Astrocyte (in vitro differentiated cells and primary cell): ENCODE data around the gene OR13A1. TPM values are rescaled to one million over a fixed set of nuclear protein-coding genes. Genes with fewer than 3 reads are reported as not detected.
"Not testable (repeated sequence)": the region's sequence is repeated elsewhere in the genome, so short reads cannot be mapped to it uniquely, and the experiment has no call there.

Experiments
- DNase-seq: peaks from one replicate; pipeline ENCODE4 v3.0.0-alpha.2; 2010; ENCODE audit warnings: low read depth
- FAIRE-seq: peaks from 2 replicates; lab custom pipeline; 2011; peaks lifted over from hg19 to GRCh38; lab: Jason Lieb, UNC
- H2AFZ ChIP-seq: 2 replicates; pipeline ENCODE4 v1.6.0; 2012; ENCODE audit warnings: low read depth, low read length, inconsistent platforms
- H3K27ac ChIP-seq: 2 replicates; pipeline ENCODE4 v1.5.1; 2011; ENCODE audit warnings: low read depth, low read length, inconsistent platforms
- H3K27me3 ChIP-seq: 2 replicates; pipeline ENCODE4 v1.6.0; 2011; ENCODE audit warnings: low read length, inconsistent platforms; ENCODE audit not compliant: insufficient read depth
- H3K36me3 ChIP-seq: 2 replicates; pipeline ENCODE4 v1.5.1; 2011; ENCODE audit warnings: low read length, inconsistent platforms; ENCODE audit not compliant: insufficient read depth
- H3K4me1 ChIP-seq: 2 replicates; pipeline ENCODE4 v1.5.1; 2011; ENCODE audit warnings: low read length, inconsistent platforms; ENCODE audit not compliant: insufficient read depth
- H3K4me2 ChIP-seq: 2 replicates; pipeline ENCODE4 v1.6.0; 2012; ENCODE audit warnings: low read length, inconsistent platforms
- H3K4me3 ChIP-seq: 2 replicates; pipeline ENCODE4 v1.5.1; 2011; ENCODE audit warnings: low read depth, mild to moderate bottlenecking, low read length, inconsistent platforms; ENCODE audit not compliant: insufficient read depth
- H3K79me2 ChIP-seq: 2 replicates; pipeline ENCODE4 v1.6.0; 2012; ENCODE audit warnings: mild to moderate bottlenecking, low read length, inconsistent platforms; ENCODE audit not compliant: insufficient read depth
- H3K9ac ChIP-seq: 2 replicates; pipeline ENCODE4 v1.6.0; 2012; ENCODE audit warnings: mild to moderate bottlenecking, low read length, inconsistent platforms
- H3K9me3 ChIP-seq: 2 replicates; pipeline ENCODE4 v1.5.1; 2012; ENCODE audit warnings: low read depth, mild to moderate bottlenecking, low read length, inconsistent platforms; ENCODE audit not compliant: insufficient read depth
- H4K20me1 ChIP-seq: 2 replicates; pipeline ENCODE4 v1.6.0; 2012; ENCODE audit warnings: low read length, inconsistent platforms; ENCODE audit not compliant: insufficient read depth
- H3K27ac Mint-ChIP-seq: one replicate; pipeline ENCODE4 v1.8.0; 2021; ENCODE audit warnings: mild to moderate bottlenecking, mixed read lengths; ENCODE audit not compliant: unreplicated experiment
- H3K27me3 Mint-ChIP-seq: one replicate; pipeline ENCODE4 v1.8.0; 2021; ENCODE audit warnings: low read depth, mixed read lengths; ENCODE audit not compliant: unreplicated experiment
- H3K36me3 Mint-ChIP-seq: one replicate; pipeline ENCODE4 v1.8.0; 2021; ENCODE audit warnings: low read depth, mixed read lengths; ENCODE audit not compliant: unreplicated experiment
- H3K4me1 Mint-ChIP-seq: one replicate; pipeline ENCODE4 v1.8.0; 2021; ENCODE audit warnings: low read depth, mixed read lengths; ENCODE audit not compliant: unreplicated experiment
- H3K4me3 Mint-ChIP-seq: one replicate; pipeline ENCODE4 v1.8.0; 2021; ENCODE audit warnings: mild to moderate bottlenecking, moderate library complexity, mixed read lengths; ENCODE audit not compliant: unreplicated experiment
- H3K9me3 Mint-ChIP-seq: one replicate; pipeline ENCODE4 v1.8.0; 2021; ENCODE audit warnings: mild to moderate bottlenecking, mixed read lengths; ENCODE audit not compliant: unreplicated experiment
- EZH2 ChIP-seq: IDR thresholded peaks from 2 replicates; pipeline ENCODE4 v1.6.1; 2012; ENCODE audit warnings: mild to moderate bottlenecking, low read length, inconsistent platforms; ENCODE audit not compliant: insufficient read depth
- total RNA-seq: library from RNA; stranded (reverse); gene quantifications from 2 replicates; pipeline ENCODE4 v1.2.1, GENCODE V29; 2021
- TF ChIP-seq, protein P1 (sequence below): IDR thresholded peaks from 2 replicates; pipeline ENCODE4 v1.5.1; 2011; ENCODE audit warnings: low read depth, mild to moderate bottlenecking, inconsistent platforms, low read length, moderate library complexity; ENCODE audit not compliant: insufficient read depth

OR13A1 gene
- total RNA-seq, 1 donor from 2014 or later = not detected

DNA sequence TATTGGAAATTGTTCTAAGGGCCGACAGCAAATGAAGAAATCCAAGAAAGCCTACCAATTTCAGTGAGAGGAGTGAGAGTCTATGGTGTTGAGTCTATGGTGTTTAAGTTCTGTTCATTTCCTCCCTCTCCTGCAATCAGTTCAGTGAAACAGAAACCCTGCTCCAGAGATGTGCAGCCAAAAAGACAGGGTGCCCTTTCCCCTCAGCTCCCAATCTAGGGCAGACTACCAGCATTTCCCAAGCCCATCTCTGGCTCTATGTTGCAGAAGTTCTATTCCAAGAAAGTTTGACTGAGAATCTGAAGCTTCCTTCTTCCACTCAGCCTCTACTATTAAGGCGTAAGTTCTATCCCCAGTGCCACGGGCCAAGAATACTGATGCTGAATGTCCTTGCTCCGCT lies 40.1 kb upstream of the OR13A1 start:
- H3K79me2 ChIP-seq = no peaks in the 10 kb centered on the region
- no peaks in the 10 kb centered on the region for H3K9me3 ChIP-seq
- H3K4me2 ChIP-seq = no peak overlapping the region
- FAIRE-seq (no peak), DNase-seq (no peak)
- Mint-ChIP-seq H3K27me3 (peaks cover 9% of the 10 kb centered on the region), H3K9me3 (peaks cover 1% of the 10 kb centered on the region), H3K4me1 (peaks cover 8% of the 10 kb centered on the region), H3K27ac (no peak overlapping the region), H3K36me3 (no peaks in the 10 kb centered on the region), H3K4me3 (no peak overlapping the region)
- H3K36me3 ChIP-seq = no peaks in the 10 kb centered on the region
- H3K27ac ChIP-seq = no peak overlapping the region
- H4K20me1 ChIP-seq = no peaks in the 10 kb centered on the region
- no peak overlapping the region for H3K9ac ChIP-seq
- no peak for TF ChIP-seq EZH2
- TF ChIP-seq, protein P1, sequence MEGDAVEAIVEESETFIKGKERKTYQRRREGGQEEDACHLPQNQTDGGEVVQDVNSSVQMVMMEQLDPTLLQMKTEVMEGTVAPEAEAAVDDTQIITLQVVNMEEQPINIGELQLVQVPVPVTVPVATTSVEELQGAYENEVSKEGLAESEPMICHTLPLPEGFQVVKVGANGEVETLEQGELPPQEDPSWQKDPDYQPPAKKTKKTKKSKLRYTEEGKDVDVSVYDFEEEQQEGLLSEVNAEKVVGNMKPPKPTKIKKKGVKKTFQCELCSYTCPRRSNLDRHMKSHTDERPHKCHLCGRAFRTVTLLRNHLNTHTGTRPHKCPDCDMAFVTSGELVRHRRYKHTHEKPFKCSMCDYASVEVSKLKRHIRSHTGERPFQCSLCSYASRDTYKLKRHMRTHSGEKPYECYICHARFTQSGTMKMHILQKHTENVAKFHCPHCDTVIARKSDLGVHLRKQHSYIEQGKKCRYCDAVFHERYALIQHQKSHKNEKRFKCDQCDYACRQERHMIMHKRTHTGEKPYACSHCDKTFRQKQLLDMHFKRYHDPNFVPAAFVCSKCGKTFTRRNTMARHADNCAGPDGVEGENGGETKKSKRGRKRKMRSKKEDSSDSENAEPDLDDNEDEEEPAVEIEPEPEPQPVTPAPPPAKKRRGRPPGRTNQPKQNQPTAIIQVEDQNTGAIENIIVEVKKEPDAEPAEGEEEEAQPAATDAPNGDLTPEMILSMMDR = no peak
- H3K4me1 ChIP-seq = no peaks in the 10 kb centered on the region
- no peak overlapping the region for H3K4me3 ChIP-seq
- no peaks in the 10 kb centered on the region for H3K27me3 ChIP-seq
- no peak overlapping the region for H2AFZ ChIP-seq

DNA sequence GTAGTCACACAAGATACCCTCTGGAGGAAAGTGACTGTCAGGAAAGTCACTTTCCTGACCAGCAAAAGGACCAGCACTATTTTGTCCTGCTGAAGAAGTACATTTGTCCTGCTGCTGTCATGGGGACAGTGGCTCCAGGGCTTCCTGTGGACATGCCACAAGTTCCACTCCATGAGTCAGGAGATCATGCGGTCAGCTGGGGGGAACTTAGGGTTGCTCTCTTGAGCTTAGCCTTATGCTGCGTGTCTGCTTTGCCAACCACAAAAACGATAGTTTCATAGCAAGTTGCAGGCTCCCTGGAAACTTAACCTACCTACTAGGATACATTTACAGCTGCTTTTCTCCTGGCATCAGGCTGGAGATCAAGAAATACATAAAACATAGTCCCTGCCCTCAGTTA lies 38.9 kb upstream of the OR13A1 start:
- Mint-ChIP-seq H3K4me1 (peaks cover 8% of the 10 kb centered on the region), H3K27me3 (peaks cover 12% of the 10 kb centered on the region), H3K36me3 (no peaks in the 10 kb centered on the region), H3K4me3 (no peak overlapping the region), H3K27ac (no peak overlapping the region), H3K9me3 (peaks cover 4% of the 10 kb centered on the region)
- Histone ChIP-seq H3K4me3 (no peak overlapping the region), H3K9me3 (no peaks in the 10 kb centered on the region), H3K27me3 (no peaks in the 10 kb centered on the region), H3K79me2 (no peaks in the 10 kb centered on the region), H3K27ac (no peak overlapping the region), H2AFZ (no peak overlapping the region), H4K20me1 (no peaks in the 10 kb centered on the region), H3K4me2 (no peak overlapping the region), H3K4me1 (no peaks in the 10 kb centered on the region), H3K36me3 (no peaks in the 10 kb centered on the region), H3K9ac (no peak overlapping the region)
- DNase-seq (no peak), FAIRE-seq (no peak)
- TF ChIP-seq EZH2 = no peak
- TF ChIP-seq, protein P1 = no peak

DNA sequence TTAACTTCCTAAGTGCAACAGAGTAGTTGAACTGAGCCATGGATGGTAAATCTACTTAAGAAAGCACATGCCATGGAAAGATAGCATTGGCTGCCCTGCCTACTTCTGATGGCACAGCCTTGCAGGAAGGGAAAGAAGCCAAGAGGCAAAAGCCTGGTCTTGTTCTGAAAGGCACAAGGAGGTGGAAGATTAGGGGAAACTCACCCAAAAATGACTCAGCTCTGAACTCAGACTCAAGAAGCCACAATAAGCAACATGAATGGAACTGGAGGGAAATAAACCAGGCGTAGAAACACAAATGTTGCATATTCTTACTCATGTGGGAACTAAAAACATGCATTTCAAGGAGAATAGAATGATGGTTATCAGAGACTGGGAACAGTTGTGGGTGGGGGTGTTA lies 37.8 kb upstream of the OR13A1 start:
- FAIRE-seq = no peak

DNA sequence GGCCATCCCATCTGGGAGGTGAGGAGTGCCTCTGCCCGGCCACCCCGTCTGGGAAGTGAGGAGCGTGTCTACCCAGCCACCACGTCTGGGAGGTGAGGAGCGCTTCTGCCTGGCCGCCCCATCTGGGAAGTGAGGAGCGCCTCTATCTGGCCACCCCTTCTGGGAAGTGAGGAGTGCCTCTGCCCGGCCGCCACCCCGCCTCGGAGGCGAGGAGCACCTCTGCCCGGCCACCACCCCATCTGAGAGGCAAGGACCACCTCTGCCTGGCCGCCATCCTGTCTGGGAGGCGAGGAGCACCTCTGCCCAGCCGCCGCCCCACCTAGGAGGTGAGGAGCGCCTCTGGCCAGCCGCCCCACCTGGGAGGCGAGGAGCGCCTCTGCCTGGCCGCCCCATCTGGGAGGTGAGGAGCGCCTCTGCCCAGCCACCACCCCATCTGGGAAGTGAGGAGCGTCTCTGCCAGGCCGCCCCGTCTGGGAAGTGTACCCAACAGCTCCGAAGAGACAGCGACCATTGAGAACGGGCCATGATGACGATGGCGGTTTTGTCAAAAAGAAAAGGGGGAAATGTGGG lies 32.9 kb upstream of the OR13A1 start:
- not testable (repeated sequence) for DNase-seq, H3K4me3 Mint-ChIP-seq, H3K4me1 Mint-ChIP-seq, H3K36me3 ChIP-seq, H3K4me3 ChIP-seq, H3K36me3 Mint-ChIP-seq, H3K27ac Mint-ChIP-seq, H4K20me1 ChIP-seq, H3K9me3 ChIP-seq, H3K9ac ChIP-seq, FAIRE-seq, H2AFZ ChIP-seq, H3K79me2 ChIP-seq, H3K4me2 ChIP-seq, H3K27me3 ChIP-seq, H3K4me1 ChIP-seq, H3K27ac ChIP-seq
- peaks cover 11% of the 10 kb centered on the region for H3K9me3 Mint-ChIP-seq
- peaks cover 11% of the 10 kb centered on the region for H3K27me3 Mint-ChIP-seq

More for the DNA sequence above, 37.8 kb upstream of the OR13A1 start:
- H3K4me3 Mint-ChIP-seq = no peak overlapping the region
- Histone ChIP-seq H3K79me2 (no peaks in the 10 kb centered on the region), H3K4me3 (no peak overlapping the region), H4K20me1 (no peaks in the 10 kb centered on the region), H3K9ac (no peak overlapping the region), H2AFZ (no peak overlapping the region), H3K27me3 (no peaks in the 10 kb centered on the region), H3K4me2 (no peak overlapping the region), H3K36me3 (no peaks in the 10 kb centered on the region), H3K4me1 (no peaks in the 10 kb centered on the region), H3K9me3 (no peaks in the 10 kb centered on the region), H3K27ac (no peak overlapping the region)
- peaks cover 12% of the 10 kb centered on the region for H3K27me3 Mint-ChIP-seq
- TF ChIP-seq, protein P1 = no peak
- no peak for TF ChIP-seq EZH2
- no peak overlapping the region for H3K27ac Mint-ChIP-seq
- peaks cover 8% of the 10 kb centered on the region for H3K4me1 Mint-ChIP-seq
- no peak for DNase-seq
- peaks cover 8% of the 10 kb centered on the region for H3K9me3 Mint-ChIP-seq
- no peaks in the 10 kb centered on the region for H3K36me3 Mint-ChIP-seq
